Measurements from ENCODE around the gene OTOF.

Gene OTOF

DNA sequence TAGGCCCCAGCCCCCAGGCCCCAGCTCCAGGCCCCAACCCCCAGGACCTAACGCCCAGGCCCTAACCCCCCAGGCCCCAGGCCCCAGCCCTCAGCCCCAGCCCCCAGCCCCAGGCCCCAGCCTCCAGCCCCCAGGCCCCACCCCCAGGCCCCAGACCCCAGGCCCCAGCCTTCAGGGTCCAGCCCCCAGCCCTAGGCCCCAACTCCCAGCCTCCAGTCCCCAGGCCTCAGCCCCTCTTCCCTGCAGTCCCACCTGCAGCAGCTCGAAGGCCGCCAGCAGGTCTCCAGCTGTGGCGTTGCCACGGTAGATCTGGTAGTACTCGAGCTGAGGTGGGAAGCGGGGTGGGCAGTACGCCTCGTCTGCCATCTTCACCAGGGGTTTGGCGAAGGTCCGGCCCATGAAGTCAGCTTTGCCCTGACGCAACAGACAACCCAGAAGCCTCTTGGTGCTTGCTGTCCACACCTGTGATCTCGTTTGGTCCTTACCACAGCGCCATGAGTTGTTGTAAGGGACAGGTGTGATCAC lies 3.6 kb downstream of the OTOF start:
- no peak for DNase-seq
- Histone ChIP-seq H3K79me2 (ENCODE audit: low read length) (no peaks in the 10 kb centered on the region), H3K27ac (ENCODE audit: low read length) (no peak overlapping the region), H3F3A (ENCODE audit: insufficient read depth, low read length) (no peaks in the 10 kb centered on the region), H4K20me1 (ENCODE audit: insufficient read depth, low read length) (no peaks in the 10 kb centered on the region), H3K36me3 (replicated peaks; ENCODE audit: insufficient read depth, low read length) (no peaks in the 10 kb centered on the region), H3K27me3 (replicated peaks; ENCODE audit: insufficient read depth, low read length) (peaks cover 13% of the 10 kb centered on the region), H3K4me3 (ENCODE audit: low read length) (no peak overlapping the region), H3K9me3 (replicated peaks; ENCODE audit: insufficient read depth, low read length) (no peaks in the 10 kb centered on the region), H3K9me2 (replicated peaks; ENCODE audit: insufficient read depth, low read length) (no peaks in the 10 kb centered on the region), H3K9ac (ENCODE audit: low read length) (no peak overlapping the region), H3K4me2 (ENCODE audit: low read depth, low read length) (no peak overlapping the region), H2AFZ (ENCODE audit: low read length) (no peak overlapping the region), H3K4me1 (ENCODE audit: low read length) (no peaks in the 10 kb centered on the region)
- TF ChIP-seq EZH2 (optimal IDR thresholded peaks at IDR 0.05; ENCODE audit: low read depth, low read length) = no peak
- TF ChIP-seq, protein P1, sequence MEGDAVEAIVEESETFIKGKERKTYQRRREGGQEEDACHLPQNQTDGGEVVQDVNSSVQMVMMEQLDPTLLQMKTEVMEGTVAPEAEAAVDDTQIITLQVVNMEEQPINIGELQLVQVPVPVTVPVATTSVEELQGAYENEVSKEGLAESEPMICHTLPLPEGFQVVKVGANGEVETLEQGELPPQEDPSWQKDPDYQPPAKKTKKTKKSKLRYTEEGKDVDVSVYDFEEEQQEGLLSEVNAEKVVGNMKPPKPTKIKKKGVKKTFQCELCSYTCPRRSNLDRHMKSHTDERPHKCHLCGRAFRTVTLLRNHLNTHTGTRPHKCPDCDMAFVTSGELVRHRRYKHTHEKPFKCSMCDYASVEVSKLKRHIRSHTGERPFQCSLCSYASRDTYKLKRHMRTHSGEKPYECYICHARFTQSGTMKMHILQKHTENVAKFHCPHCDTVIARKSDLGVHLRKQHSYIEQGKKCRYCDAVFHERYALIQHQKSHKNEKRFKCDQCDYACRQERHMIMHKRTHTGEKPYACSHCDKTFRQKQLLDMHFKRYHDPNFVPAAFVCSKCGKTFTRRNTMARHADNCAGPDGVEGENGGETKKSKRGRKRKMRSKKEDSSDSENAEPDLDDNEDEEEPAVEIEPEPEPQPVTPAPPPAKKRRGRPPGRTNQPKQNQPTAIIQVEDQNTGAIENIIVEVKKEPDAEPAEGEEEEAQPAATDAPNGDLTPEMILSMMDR (IDR thresholded peaks at IDR 0.05; ENCODE audit: low read length) = no peak
- no peak for TF ChIP-seq EZH2phosphoT487 (IDR thresholded peaks at IDR 0.05; ENCODE audit: low read length)

DNA sequence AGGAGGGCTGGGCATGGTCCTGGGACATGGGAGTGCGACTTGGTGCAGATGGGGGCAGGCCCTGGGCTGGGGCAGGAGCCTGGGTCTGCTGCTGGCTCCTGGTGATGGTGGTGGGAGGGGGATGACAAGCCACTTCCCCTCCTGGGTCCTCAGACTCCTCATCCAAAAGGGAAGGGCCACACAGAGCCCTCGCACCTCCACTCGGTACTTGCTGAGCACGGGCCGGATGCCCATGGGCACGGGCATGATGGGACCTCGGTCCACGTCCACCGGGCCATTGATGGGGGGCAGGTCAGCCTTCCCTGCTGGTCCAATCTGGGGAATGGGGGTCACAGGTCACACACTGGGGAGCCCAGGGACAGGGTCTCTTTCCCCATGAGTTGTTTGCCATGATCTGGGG lies 4.1 kb downstream of the OTOF start:
- H3K27ac ChIP-seq (ENCODE audit: low read length) = no peak overlapping the region
- no peaks in the 10 kb centered on the region for H3K9me2 ChIP-seq (replicated peaks; ENCODE audit: insufficient read depth, low read length)
- H3K4me1 ChIP-seq (ENCODE audit: low read length) = no peaks in the 10 kb centered on the region
- no peaks in the 10 kb centered on the region for H3K9me3 ChIP-seq (replicated peaks; ENCODE audit: insufficient read depth, low read length)
- no peak overlapping the region for H3K4me2 ChIP-seq (ENCODE audit: low read depth, low read length)
- DNase-seq = no peak
- no peak overlapping the region for H2AFZ ChIP-seq (ENCODE audit: low read length)
- no peaks in the 10 kb centered on the region for H4K20me1 ChIP-seq (ENCODE audit: insufficient read depth, low read length)
- no peaks in the 10 kb centered on the region for H3K36me3 ChIP-seq (replicated peaks; ENCODE audit: insufficient read depth, low read length)
- no peak overlapping the region for H3K4me3 ChIP-seq (ENCODE audit: low read length)
- H3K27me3 ChIP-seq (replicated peaks; ENCODE audit: insufficient read depth, low read length) = peaks cover 13% of the 10 kb centered on the region
- H3K79me2 ChIP-seq (ENCODE audit: low read length) = no peaks in the 10 kb centered on the region
- TF ChIP-seq EZH2phosphoT487 (IDR thresholded peaks at IDR 0.05; ENCODE audit: low read length) (no peak), EZH2 (optimal IDR thresholded peaks at IDR 0.05; ENCODE audit: low read depth, low read length) (no peak)
- no peak overlapping the region for H3K9ac ChIP-seq (ENCODE audit: low read length)
- no peaks in the 10 kb centered on the region for H3F3A ChIP-seq (ENCODE audit: insufficient read depth, low read length)

DNA sequence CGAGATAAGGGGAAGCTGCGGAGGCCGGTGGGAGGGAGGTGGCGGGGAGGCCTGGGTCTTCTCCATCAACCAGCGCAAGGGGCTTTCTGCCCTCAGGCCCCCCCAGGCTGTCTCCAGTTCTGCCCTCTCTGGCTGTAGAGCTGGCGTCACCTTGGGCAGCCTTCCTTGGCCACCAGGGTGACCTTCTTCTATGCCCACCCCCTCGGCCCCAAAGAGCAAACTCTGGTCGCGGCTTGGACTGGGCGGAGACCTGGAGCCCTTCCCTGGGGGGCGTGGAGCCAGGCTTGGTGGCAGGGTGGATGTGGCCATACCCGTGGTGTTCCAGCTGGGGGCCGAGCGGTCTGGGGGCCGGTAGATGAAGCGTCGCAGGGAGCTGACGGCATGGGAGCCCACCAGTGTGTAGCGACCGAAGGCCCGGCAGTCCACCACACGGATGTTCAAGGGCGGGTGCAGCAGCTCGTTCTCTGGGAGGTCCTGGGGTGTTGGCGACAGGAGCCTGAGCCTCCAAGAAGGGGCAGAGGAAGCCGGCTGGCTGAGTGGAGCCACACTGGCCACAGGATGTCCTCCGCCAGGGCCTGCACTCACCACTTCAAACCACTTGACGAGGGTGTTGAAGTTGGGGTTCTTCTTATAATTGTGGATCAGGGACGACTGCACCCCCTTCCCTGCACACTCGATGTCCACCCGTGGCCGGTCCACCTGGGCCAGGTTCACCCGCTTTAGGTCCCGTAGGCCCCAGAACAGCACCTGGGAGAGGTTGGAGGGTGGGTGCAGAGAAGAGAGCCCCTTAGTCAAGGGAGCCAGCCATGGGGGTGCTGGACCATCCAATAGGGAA lies 4.9 kb downstream of the OTOF start:
- no peak overlapping the region for H2AFZ ChIP-seq (ENCODE audit: low read length)
- H3F3A ChIP-seq (ENCODE audit: insufficient read depth, low read length) = no peaks in the 10 kb centered on the region
- no peaks in the 10 kb centered on the region for H3K36me3 ChIP-seq (replicated peaks; ENCODE audit: insufficient read depth, low read length)
- no peaks in the 10 kb centered on the region for H4K20me1 ChIP-seq (ENCODE audit: insufficient read depth, low read length)
- DNase-seq = no peak
- no peak overlapping the region for H3K4me3 ChIP-seq (ENCODE audit: low read length)
- H3K4me2 ChIP-seq (ENCODE audit: low read depth, low read length) = no peak overlapping the region
- H3K9me3 ChIP-seq (replicated peaks; ENCODE audit: insufficient read depth, low read length) = no peaks in the 10 kb centered on the region
- H3K9ac ChIP-seq (ENCODE audit: low read length) = no peak overlapping the region
- no peak overlapping the region for H3K27ac ChIP-seq (ENCODE audit: low read length)
- no peaks in the 10 kb centered on the region for H3K79me2 ChIP-seq (ENCODE audit: low read length)
- H3K27me3 ChIP-seq (replicated peaks; ENCODE audit: insufficient read depth, low read length) = peaks cover 11% of the 10 kb centered on the region
- TF ChIP-seq, protein P1 (IDR thresholded peaks at IDR 0.05; ENCODE audit: low read length) = no peak
- TF ChIP-seq EZH2phosphoT487 (IDR thresholded peaks at IDR 0.05; ENCODE audit: low read length) = no peak
- no peak for TF ChIP-seq EZH2 (optimal IDR thresholded peaks at IDR 0.05; ENCODE audit: low read depth, low read length)
- no peaks in the 10 kb centered on the region for H3K4me1 ChIP-seq (ENCODE audit: low read length)
- H3K9me2 ChIP-seq (replicated peaks; ENCODE audit: insufficient read depth, low read length) = no peaks in the 10 kb centered on the region

Data from MM.1S (cell line).